Thyroid gland (tissue), 4 donors: ENCODE results near the gene USP3. TPM values are rescaled to one million over a fixed set of nuclear protein-coding genes. Genes with fewer than 3 reads are reported as not detected.

Experiments
- DNase-seq, 2 donors: peaks; one replicate each; pipeline ENCODE4 v3.0.0-alpha.2; 2019
- H3K27ac ChIP-seq, 3 donors: fragments of 200-600 bp; sonication (generic); 1 replicate in 2 of 3; 2 replicates in 1 of 3; pipeline ENCODE4 v1.5.1; 2016 to 2019; ENCODE audit warnings: mild to moderate bottlenecking in 1 of 3, moderate library complexity in 1 of 3
- H3K27me3 ChIP-seq: fragments of 200-600 bp; sonication (generic); one replicate; pipeline ENCODE4 v1.5.1; 2019
- H3K36me3 ChIP-seq, 2 donors: fragments of 200-600 bp; sonication (generic); one replicate each; pipeline ENCODE4 v1.5.1; 2016 to 2019
- H3K4me1 ChIP-seq, 2 donors: fragments of 200-600 bp; sonication (generic); one replicate each; pipeline ENCODE4 v1.5.1; 2017 to 2019
- H3K4me3 ChIP-seq, 3 donors: fragments of 200-600 bp; sonication (generic); replicated peaks in 1 of 3; 1 replicate in 2 of 3; 2 replicates in 1 of 3; pipeline ENCODE4 v1.5.1; 2016; ENCODE audit warnings: mild to moderate bottlenecking in 1 of 3
- H3K9me3 ChIP-seq: fragments of 200-600 bp; sonication (generic); one replicate; pipeline ENCODE4 v1.5.1; 2017
- POLR2A ChIP-seq, 2 donors: fragments of 450-650 bp; IDR thresholded peaks; one replicate each; pipeline ENCODE4 v1.6.1; 2017; ENCODE audit warnings: antibody characterized with exemption in 2 of 2, mild to moderate bottlenecking in 2 of 2, moderate library complexity in 1 of 2
- WGBS, 2 donors: methylation state at CpG; one replicate each; pipeline ENCODE4 v1.1.5; 2017; 5-methylcytosine and 5-hydroxymethylcytosine counted together
- intact Hi-C: fragments of 100-400 bp; cut with DNase I; formaldehyde crosslinking; loops from one replicate; pipeline ENCODE4 v1.15.1; 2023
- total RNA-seq, 4 donors: library from RNA; depleted of rRNA; stranded (reverse); fragments of >200 nt; gene quantifications; one replicate each; pipeline ENCODE4 v1.2.3, GENCODE V29; 2016
- TF ChIP-seq, protein P1 (sequence below), 6 experiments: fragments of 200-600 bp in 3 of 6; fragments of 450-650 bp in 3 of 6; sonication (generic) in 3 of 6; IDR thresholded peaks; one replicate each; pipeline ENCODE4 v1.5.1; 2016 to 2019; ENCODE audit warnings: antibody characterized with exemption in 6 of 6, mild to moderate bottlenecking in 2 of 6, inconsistent platforms in 1 of 6, moderate library complexity in 1 of 6

The USP3 gene
- total RNA-seq, 4 donors from 2014 or later, result 42.9 to 82.2 (median 53.7) TPM

DNA sequence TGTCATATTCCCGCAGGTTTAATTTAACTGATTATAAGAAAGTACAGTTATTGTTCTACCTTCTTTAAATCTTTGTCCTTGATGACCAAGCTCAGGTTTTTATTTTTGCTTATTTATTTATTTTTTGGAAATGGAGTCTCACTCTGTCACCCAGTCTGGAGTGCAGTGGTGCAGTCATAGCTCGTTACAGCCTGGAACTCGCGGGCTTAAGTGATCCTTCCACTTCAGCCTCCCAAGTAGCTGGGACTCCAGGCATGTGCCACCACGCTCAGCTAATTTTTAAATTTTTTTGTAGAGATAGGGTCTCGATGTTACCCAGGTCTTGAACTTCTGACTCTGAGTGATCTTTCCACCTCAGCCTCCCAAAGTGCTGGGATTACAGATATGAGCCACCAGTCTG lies 8.9 kb downstream of the USP3 start:
- TF ChIP-seq, protein P1, sequence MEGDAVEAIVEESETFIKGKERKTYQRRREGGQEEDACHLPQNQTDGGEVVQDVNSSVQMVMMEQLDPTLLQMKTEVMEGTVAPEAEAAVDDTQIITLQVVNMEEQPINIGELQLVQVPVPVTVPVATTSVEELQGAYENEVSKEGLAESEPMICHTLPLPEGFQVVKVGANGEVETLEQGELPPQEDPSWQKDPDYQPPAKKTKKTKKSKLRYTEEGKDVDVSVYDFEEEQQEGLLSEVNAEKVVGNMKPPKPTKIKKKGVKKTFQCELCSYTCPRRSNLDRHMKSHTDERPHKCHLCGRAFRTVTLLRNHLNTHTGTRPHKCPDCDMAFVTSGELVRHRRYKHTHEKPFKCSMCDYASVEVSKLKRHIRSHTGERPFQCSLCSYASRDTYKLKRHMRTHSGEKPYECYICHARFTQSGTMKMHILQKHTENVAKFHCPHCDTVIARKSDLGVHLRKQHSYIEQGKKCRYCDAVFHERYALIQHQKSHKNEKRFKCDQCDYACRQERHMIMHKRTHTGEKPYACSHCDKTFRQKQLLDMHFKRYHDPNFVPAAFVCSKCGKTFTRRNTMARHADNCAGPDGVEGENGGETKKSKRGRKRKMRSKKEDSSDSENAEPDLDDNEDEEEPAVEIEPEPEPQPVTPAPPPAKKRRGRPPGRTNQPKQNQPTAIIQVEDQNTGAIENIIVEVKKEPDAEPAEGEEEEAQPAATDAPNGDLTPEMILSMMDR (IDR thresholded peaks at IDR 0.05), result no peak
- no peak for TF ChIP-seq POLR2A (IDR thresholded peaks at IDR 0.05)
- WGBS, 2 donors, result 93 to 97% methylated on average over 6 of the region's 6 CpGs
- Histone ChIP-seq H3K27me3 (no peaks in the 10 kb centered on the region), H3K9me3 (no peaks in the 10 kb centered on the region), H3K36me3 (no peaks in the 10 kb centered on the region), H3K4me3 (no peak overlapping the region), H3K4me1 (peaks cover 30 to 77% of the 10 kb centered on the region in 2 donors), H3K27ac (no peak overlapping the region)
- intact Hi-C loops, result no loop called here
- no peak for DNase-seq

DNA sequence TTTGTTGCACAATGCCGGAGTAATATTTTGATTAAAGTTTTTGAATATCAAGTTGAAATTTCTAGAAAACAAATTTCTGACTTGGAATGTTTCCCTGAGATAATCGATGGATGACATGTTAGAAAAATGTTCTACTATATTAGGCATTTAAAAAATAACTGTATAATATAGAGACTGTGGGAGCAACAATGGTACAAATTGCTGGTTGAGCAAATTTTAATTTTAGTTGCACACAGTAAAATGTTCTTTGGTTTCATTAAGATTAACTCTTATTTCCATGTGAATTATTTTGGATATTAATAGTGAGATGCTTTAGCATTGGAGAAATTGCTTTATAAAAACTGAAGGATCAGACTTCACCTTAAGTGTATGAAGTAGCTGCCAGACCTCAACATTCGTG lies 9.3 kb downstream of the USP3 start:
- H3K4me3 ChIP-seq, result no peak overlapping the region
- H3K4me1 ChIP-seq, result peaks cover 25 to 74% of the 10 kb centered on the region in 2 donors
- no peaks in the 10 kb centered on the region for H3K9me3 ChIP-seq
- H3K27ac ChIP-seq, result no peak overlapping the region
- no peak for DNase-seq
- no peaks in the 10 kb centered on the region for H3K36me3 ChIP-seq
- intact Hi-C loops, result no loop called here
- 88 to 94% methylated on average over 3 of the region's 3 CpGs for WGBS, 2 donors
- TF ChIP-seq, protein P1 (IDR thresholded peaks at IDR 0.05), result no peak
- TF ChIP-seq POLR2A (IDR thresholded peaks at IDR 0.05), result no peak
- no peaks in the 10 kb centered on the region for H3K27me3 ChIP-seq

DNA sequence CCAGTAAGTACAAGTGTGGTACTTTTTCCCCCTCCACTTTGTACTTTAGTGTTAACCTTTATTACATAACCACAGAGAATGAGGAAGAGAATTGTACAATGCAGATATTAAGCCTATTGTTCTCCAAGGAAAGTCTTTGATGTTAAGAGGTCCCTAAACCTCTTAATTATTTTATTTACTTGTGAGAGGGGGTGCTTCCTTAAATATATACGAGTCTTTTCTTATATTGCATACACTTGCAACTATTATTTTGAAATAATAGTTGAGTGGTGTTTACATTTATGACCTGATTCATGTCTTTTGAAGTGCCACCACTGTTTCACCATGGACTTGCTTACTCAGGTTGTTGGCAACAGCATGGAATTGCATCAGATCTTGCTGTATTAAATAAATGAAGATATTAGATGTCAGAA lies 10.1 kb downstream of the USP3 start:
- peaks cover 19 to 74% of the 10 kb centered on the region in 2 donors for H3K4me1 ChIP-seq
- 45 to 48% methylated on average over 1 of the region's 1 CpG for WGBS, 2 donors
- TF ChIP-seq, protein P1 (IDR thresholded peaks at IDR 0.05), result no peak
- no peaks in the 10 kb centered on the region for H3K36me3 ChIP-seq
- intact Hi-C loops, result no loop called here
- no peak for DNase-seq
- H3K9me3 ChIP-seq, result no peaks in the 10 kb centered on the region
- no peak overlapping the region for H3K4me3 ChIP-seq
- no peaks in the 10 kb centered on the region for H3K27me3 ChIP-seq
- no peak overlapping the region for H3K27ac ChIP-seq

DNA sequence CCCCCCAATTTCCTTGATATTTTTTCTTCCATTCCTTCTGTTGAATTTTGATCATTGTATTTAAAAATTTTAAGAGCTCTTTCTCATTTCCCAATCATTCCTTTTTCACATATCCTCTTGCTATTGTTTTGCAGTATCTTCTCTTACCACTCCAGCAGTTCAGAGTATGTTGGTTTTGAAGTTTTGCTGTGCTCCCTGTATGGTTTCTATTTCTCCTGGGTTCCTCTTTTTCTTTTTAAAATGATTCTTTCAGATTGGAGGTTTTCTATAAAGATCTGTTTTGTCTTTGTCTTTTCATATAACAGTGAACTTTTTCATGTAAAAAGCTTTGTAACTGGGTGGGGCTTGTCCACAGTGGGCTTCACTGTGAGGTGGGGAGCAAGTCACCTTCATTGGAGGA lies 12.8 kb downstream of the USP3 start:
- DNase-seq, result no peak
- Histone ChIP-seq H3K9me3 (no peaks in the 10 kb centered on the region), H3K4me3 (no peak overlapping the region), H3K36me3 (no peaks in the 10 kb centered on the region), H3K27ac (no peak overlapping the region), H3K27me3 (no peaks in the 10 kb centered on the region), H3K4me1 (peaks cover 22 to 74% of the 10 kb centered on the region in 2 donors)
- TF ChIP-seq, protein P1 (IDR thresholded peaks at IDR 0.05), result no peak
- TF ChIP-seq POLR2A (IDR thresholded peaks at IDR 0.05), result no peak
- intact Hi-C loops, result no loop called here

DNA sequence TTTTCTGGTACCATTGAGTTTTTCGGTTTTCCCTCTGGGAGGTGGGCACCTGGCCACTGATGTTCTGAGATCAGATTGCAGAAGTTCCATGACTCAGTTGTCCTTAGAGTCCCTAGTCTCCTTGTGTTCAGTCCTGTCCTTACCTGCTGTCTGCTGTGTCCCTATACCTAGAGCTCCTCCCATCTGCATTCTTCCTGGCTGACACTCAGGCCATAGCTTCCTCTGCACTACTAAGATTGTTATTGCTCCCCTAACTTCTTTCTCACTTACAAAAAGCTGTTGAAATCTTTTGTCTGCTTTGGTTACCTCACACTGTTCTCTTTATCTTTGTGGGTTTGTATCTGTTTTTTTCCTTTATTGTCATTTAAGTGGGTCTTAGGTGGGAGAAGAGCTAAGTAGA lies 13.2 kb downstream of the USP3 start:
- Histone ChIP-seq H3K27me3 (no peaks in the 10 kb centered on the region), H3K9me3 (no peaks in the 10 kb centered on the region), H3K36me3 (no peaks in the 10 kb centered on the region), H3K4me3 (no peak overlapping the region), H3K27ac (no peak overlapping the region), H3K4me1 (peaks cover 23 to 74% of the 10 kb centered on the region in 2 donors)
- intact Hi-C loops, result no loop called here
- no peak for TF ChIP-seq POLR2A (IDR thresholded peaks at IDR 0.05)
- TF ChIP-seq, protein P1 (IDR thresholded peaks at IDR 0.05), result no peak
- DNase-seq, result no peak
- WGBS, 2 donors, result 65 to 81% methylated on average over 1 of the region's 1 CpG
